ENCODE data around the gene VANGL1. TPM values are rescaled to one million over a fixed set of nuclear protein-coding genes. Genes with fewer than 3 reads are reported as not detected.

VANGL1 gene
- total RNA-seq, 1 donor from 2014 or later, result 5.9 TPM

GRCh38 chr1:115740811-115741210 is 99.0 kb downstream of the VANGL1 start:
- Histone ChIP-seq H3K27me3 (ENCODE audit: low read depth) (no peaks in the 10 kb centered on the region), H3K4me1 (peaks cover 27% of the 10 kb centered on the region), H3K4me3 (no peak overlapping the region), H3K9me3 (replicated peaks) (no peaks in the 10 kb centered on the region), H3K27ac (replicated peaks) (no peak overlapping the region), H3K36me3 (peaks cover 41% of the 10 kb centered on the region)
- no peak for DNase-seq
- intact Hi-C loops (cut with micrococcal nuclease), result no loop called here
- no peak for TF ChIP-seq CTCF (IDR thresholded peaks at IDR 0.05; ENCODE audit: borderline replicate concordance)

GRCh38 chr1:115744646-115745275 is 103.0 kb downstream of the VANGL1 start:
- Histone ChIP-seq H3K27me3 (ENCODE audit: low read depth) (no peaks in the 10 kb centered on the region), H3K4me1 (peaks cover 53% of the 10 kb centered on the region), H3K9me3 (replicated peaks) (no peaks in the 10 kb centered on the region), H3K4me3 (no peak overlapping the region), H3K27ac (replicated peaks) (no peak overlapping the region), H3K36me3 (peaks cover 19% of the 10 kb centered on the region)
- no peak for TF ChIP-seq CTCF (IDR thresholded peaks at IDR 0.05; ENCODE audit: borderline replicate concordance)
- DNase-seq, result no peak
- intact Hi-C loops (cut with micrococcal nuclease), result no loop called here

DNA sequence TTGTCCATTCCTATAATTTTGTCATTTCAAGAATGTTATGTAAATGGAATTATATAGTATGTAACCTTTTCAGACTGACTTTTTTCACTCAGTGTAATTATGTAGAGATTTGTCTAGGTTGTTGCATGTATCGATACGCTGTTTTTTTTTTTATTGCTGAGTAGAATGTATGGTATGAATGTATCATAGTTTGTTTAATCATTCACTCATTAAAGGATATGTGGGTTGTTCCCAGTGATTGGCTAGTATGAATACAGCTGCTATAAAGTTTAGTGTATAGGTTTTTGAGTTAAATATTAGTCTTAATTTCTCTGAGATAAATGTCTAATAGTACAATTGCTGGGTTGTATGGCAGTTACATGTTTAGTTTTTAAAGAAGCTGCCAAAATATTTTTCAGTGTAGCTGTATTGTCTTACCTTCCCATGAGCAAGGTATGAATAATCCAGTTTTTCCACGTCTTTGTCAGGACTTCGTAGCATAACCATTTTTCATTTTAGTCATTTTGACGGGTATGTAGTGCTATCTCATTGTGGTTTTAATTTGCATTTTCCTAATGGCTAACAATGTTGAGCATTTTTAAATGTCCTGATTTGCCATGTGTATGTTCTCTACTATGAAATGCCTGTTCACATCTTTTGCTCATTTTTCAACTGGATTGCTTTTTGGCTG is 104.4 kb downstream of the VANGL1 start:
- no peak for TF ChIP-seq CTCF (IDR thresholded peaks at IDR 0.05; ENCODE audit: borderline replicate concordance)

More for the DNA sequence above, 104.4 kb downstream of the VANGL1 start:
- intact Hi-C loops (cut with micrococcal nuclease), result no loop called here
- no peak for DNase-seq
- Histone ChIP-seq H3K4me3 (no peak overlapping the region), H3K4me1 (peaks cover 65% of the 10 kb centered on the region), H3K9me3 (replicated peaks) (no peaks in the 10 kb centered on the region), H3K27me3 (ENCODE audit: low read depth) (no peaks in the 10 kb centered on the region), H3K36me3 (peaks cover 10% of the 10 kb centered on the region), H3K27ac (replicated peaks) (no peak overlapping the region)

Other genes with a start within 250 kb of the VANGL1 start
- gene CASQ2, start 126.7 kb downstream of the VANGL1 start, total RNA-seq, result 1,110 TPM
- not detected for gene NHLH2, start 199.2 kb downstream of the VANGL1 start, total RNA-seq

Data from left ventricle myocardium inferior (tissue), 1 donor.